Activated B cell treated with CpG ODN at 0.5 μM for 24 hours (primary cell): ENCODE measurements around the gene LHFPL2. TPM values are rescaled to one million over a fixed set of nuclear protein-coding genes. Genes with fewer than 3 reads are reported as not detected.

ENCODE experiments used
- ATAC-seq: fragments of 200-7000 bp; cut with Tn5 transposase; one replicate; pipeline ENCODE4 v1.10.0; 2021; ENCODE audit warnings: low read depth, mild to moderate bottlenecking, moderate library complexity
- CTCF ChIA-PET: fragments of 350-600 bp; sonication (Branson Sonifier 250); formaldehyde crosslinking; loops from one replicate; lab custom pipeline; 2021; ENCODE audit warnings: antibody characterized with exemption; lab: Charles Lee
- POLR2A ChIA-PET: fragments of 350-600 bp; sonication (Branson Sonifier 250); formaldehyde crosslinking; loops from one replicate; lab custom pipeline; 2021; ENCODE audit warnings: antibody characterized with exemption; lab: Charles Lee
- DNase-seq: peaks from one replicate; pipeline ENCODE4 v3.0.0; 2022
- H3K27ac Mint-ChIP-seq: one replicate; pipeline ENCODE4 v1.8.0; 2020; ENCODE audit warnings: mixed read lengths
- H3K27me3 Mint-ChIP-seq: one replicate; pipeline ENCODE4 v1.8.0; 2021; ENCODE audit warnings: mixed read lengths
- H3K36me3 Mint-ChIP-seq: one replicate; pipeline ENCODE4 v1.8.0; 2021; ENCODE audit warnings: low read depth, mixed read lengths
- H3K4me1 Mint-ChIP-seq: one replicate; pipeline ENCODE4 v1.8.0; 2021; ENCODE audit warnings: mixed read lengths
- H3K4me3 Mint-ChIP-seq: one replicate; pipeline ENCODE4 v1.8.0; 2020; ENCODE audit warnings: mild to moderate bottlenecking, mixed read lengths
- H3K9me3 Mint-ChIP-seq: one replicate; pipeline ENCODE4 v1.8.0; 2020; ENCODE audit warnings: mixed read lengths
- CTCF ChIP-seq: fragments of 200-600 bp; IDR thresholded peaks from one replicate; pipeline ENCODE4 v1.8.0; 2022; ENCODE audit warnings: antibody characterized with exemption, mild to moderate bottlenecking
- intact Hi-C: fragments of 100-400 bp; cut with micrococcal nuclease; formaldehyde crosslinking; loops from one replicate; pipeline ENCODE4 v1.15.1; 2024
- total RNA-seq: library from RNA; stranded (reverse); gene quantifications from 2 replicates; pipeline ENCODE4 v1.2.3, GENCODE V29; 2022

LHFPL2 gene
- total RNA-seq, 1 donor from 2014 or later = 12.0 TPM

- no peak for TF ChIP-seq CTCF
- intact Hi-C loops = no loop called here
- peaks cover 26% of the 10 kb centered on the region for H3K36me3 Mint-ChIP-seq
- CTCF ChIA-PET = interaction anchor here (0.8 kb wide), 1 partner anchor 11 kb away, joined by 3 read pairs; no protein-coding TSS in a partner anchor
- no peak overlapping the region for H3K27ac Mint-ChIP-seq
- POLR2A ChIA-PET = no interaction called here
- peaks cover 3% of the 10 kb centered on the region for H3K9me3 Mint-ChIP-seq
- no peak for DNase-seq
- H3K4me3 Mint-ChIP-seq = no peak overlapping the region
- no peaks in the 10 kb centered on the region for H3K4me1 Mint-ChIP-seq
- H3K27me3 Mint-ChIP-seq = no peaks in the 10 kb centered on the region
- no peak for ATAC-seq
These were observed 86.6 kb downstream of the LHFPL2 start for GRCh38 chr5:78562001-78562400.

GRCh38 chr5:78561261-78561660 lies 87.3 kb downstream of the LHFPL2 start:
- intact Hi-C loops = no loop called here
- Mint-ChIP-seq H3K27me3 (no peaks in the 10 kb centered on the region), H3K9me3 (peaks cover 3% of the 10 kb centered on the region), H3K4me3 (no peak overlapping the region), H3K4me1 (peaks cover under 1% of the 10 kb centered on the region), H3K27ac (no peak overlapping the region), H3K36me3 (peaks cover 26% of the 10 kb centered on the region)
- POLR2A ChIA-PET = no interaction called here
- no peak for TF ChIP-seq CTCF
- ATAC-seq (no peak), DNase-seq (no peak)
- CTCF ChIA-PET = no interaction called here

- intact Hi-C loops = loop anchor here (5.0 kb wide), 1 partner anchor 407 kb away; no protein-coding TSS in a partner anchor
- ChIA-PET POLR2A (no interaction called here), CTCF (interaction anchor here (1.1 kb wide), 1 partner anchor 23 kb away, joined by 4 read pairs; no protein-coding TSS in a partner anchor)
- Mint-ChIP-seq H3K27ac (no peak overlapping the region), H3K4me1 (peaks cover 9% of the 10 kb centered on the region), H3K36me3 (peaks cover 24% of the 10 kb centered on the region), H3K27me3 (no peaks in the 10 kb centered on the region), H3K4me3 (no peak overlapping the region), H3K9me3 (no peaks in the 10 kb centered on the region)
- DNase-seq (no peak), ATAC-seq (no peak)
- TF ChIP-seq CTCF = no peak
These were observed 88.3 kb downstream of the LHFPL2 start for GRCh38 chr5:78560000-78560855.

- Mint-ChIP-seq H3K4me3 (no peak overlapping the region), H3K4me1 (peaks cover 20% of the 10 kb centered on the region), H3K36me3 (peaks cover 9% of the 10 kb centered on the region), H3K27ac (no peak overlapping the region), H3K9me3 (no peaks in the 10 kb centered on the region), H3K27me3 (no peaks in the 10 kb centered on the region)
- intact Hi-C loops = loop anchor here (5.0 kb wide), 1 partner anchor 410 kb away; no protein-coding TSS in a partner anchor
- DNase-seq (no peak), ATAC-seq (no peak)
- ChIA-PET POLR2A (no interaction called here), CTCF (interaction anchor here (1.2 kb wide), 1 partner anchor 20 kb away, joined by 3 read pairs; no protein-coding TSS in a partner anchor)
- TF ChIP-seq CTCF = no peak
These were observed 91.0 kb downstream of the LHFPL2 start for GRCh38 chr5:78557601-78558000.

- Mint-ChIP-seq H3K36me3 (peaks cover 3% of the 10 kb centered on the region), H3K9me3 (no peaks in the 10 kb centered on the region), H3K27me3 (no peaks in the 10 kb centered on the region), H3K4me3 (no peak overlapping the region), H3K27ac (no peak overlapping the region), H3K4me1 (peaks cover 23% of the 10 kb centered on the region)
- TF ChIP-seq CTCF = no peak
- DNase-seq (no peak), ATAC-seq (no peak)
- ChIA-PET CTCF (interaction anchor here (0.6 to 1.4 kb wide), 3 partner anchors 88 to 410 kb away, joined by 3 to 6 read pairs (median 4); no protein-coding TSS in a partner anchor), POLR2A (no interaction called here)
- intact Hi-C loops = loop anchor here (5.0 kb wide), 1 partner anchor 411 kb away; no protein-coding TSS in a partner anchor
These were observed 92.7 kb downstream of the LHFPL2 start for GRCh38 chr5:78555870-78556269.
